Fibroblast of lung (primary cell): ENCODE measurements around the gene SETX.

ENCODE experiments used
- CTCF ChIP-seq, 2 donors: IDR thresholded peaks in 1 of 2; conservative IDR thresholded peaks in 1 of 2; 1 replicate in 1 of 2; 2 replicates in 1 of 2; pipeline ENCODE4 v1.5.1; 2011 to 2012; ENCODE audit warnings: low read length in 2 of 2, control low read depth in 1 of 2, inconsistent platforms in 1 of 2, low read depth in 1 of 2, mild to moderate bottlenecking in 1 of 2
- EZH2 ChIP-seq: IDR thresholded peaks from 2 replicates; pipeline ENCODE4 v1.5.1; 2012; ENCODE audit warnings: low read length, control low read depth, mild to moderate bottlenecking; ENCODE audit errors: missing control alignments

- TF ChIP-seq CTCF (conservative IDR thresholded peaks at IDR 0.05 in 1 of 2, IDR thresholded peaks at IDR 0.05 in 1 of 2; ENCODE audit: low read depth in 1 of 2, low read length in 2 of 2) (no peak), EZH2 (no peak)
These were observed 42.8 kb downstream of the SETX start for GRCh38 chr9:132311978-132312377.
